ENCODE results near the gene FXN.

- TF ChIP-seq CTCF (IDR thresholded peaks at IDR 0.05; ENCODE audit: insufficient read depth, low read depth, low read length) (no peak), EZH2 (IDR thresholded peaks at IDR 0.05; ENCODE audit: insufficient read depth, low read length) (no peak)
These were observed 28.3 kb downstream of the FXN start for GRCh38 chr9:69063839-69064238.
